ENCODE results near the gene RIMS4.
A peak's percentile ranks its signal among the peaks of the same experiment; 100 is the strongest.
"Not testable (repeated sequence)": the region's sequence is repeated elsewhere in the genome, so short reads cannot be mapped to it uniquely, and the experiment has no call there.

RIMS4 gene

DNA sequence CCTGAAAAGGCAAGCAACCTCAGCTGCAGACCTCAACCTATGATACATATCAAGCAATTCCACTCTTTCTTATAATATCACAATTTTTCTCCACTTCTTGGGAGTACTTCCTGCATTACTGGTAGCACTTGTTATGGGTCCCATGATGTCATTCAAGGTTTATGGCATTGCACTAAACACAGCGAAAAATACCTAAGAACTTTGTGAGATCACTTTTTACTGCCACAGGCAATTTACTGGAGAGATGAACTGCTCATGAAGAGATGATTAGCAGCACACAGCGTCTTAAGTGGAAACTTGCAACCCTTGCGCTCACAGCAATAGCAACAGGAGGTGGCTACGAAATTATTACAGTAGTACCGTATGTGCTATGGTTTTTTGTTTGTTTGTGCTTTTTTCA is 19.3 kb upstream of the RIMS4 start:
- DNase-seq: no peak

GRCh38 chr20:44828640-44829039 is 18.3 kb upstream of the RIMS4 start:
- DNase-seq: no peak

GRCh38 chr20:44827401-44827800 is 17.1 kb upstream of the RIMS4 start:
- no peak for DNase-seq

GRCh38 chr20:44821576-44821975 is 11.2 kb upstream of the RIMS4 start:
- DNase-seq: not testable (repeated sequence)

DNA sequence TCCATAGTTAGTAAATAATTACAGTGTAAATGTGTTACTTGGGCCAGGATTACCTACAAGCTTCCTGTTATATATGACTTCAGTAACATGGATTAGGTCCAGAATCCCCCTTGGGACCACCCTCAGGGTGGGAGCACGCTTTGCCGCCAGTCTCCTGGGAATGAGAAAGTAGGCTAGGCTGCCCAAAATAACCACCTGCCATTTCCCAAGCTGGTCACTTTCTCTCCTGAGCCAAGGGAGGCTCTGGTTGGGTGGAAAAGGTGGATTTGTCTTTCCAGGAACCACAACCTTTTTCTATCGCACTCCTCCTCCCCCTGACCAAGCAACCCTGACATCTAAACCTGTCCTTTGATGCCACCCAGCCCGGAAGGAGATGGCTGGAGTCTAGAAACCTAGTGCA is 9.6 kb upstream of the RIMS4 start:
- DNase-seq: no peak

GRCh38 chr20:44817143-44817910 is 7.0 kb upstream of the RIMS4 start:
- no peak for DNase-seq

DNA sequence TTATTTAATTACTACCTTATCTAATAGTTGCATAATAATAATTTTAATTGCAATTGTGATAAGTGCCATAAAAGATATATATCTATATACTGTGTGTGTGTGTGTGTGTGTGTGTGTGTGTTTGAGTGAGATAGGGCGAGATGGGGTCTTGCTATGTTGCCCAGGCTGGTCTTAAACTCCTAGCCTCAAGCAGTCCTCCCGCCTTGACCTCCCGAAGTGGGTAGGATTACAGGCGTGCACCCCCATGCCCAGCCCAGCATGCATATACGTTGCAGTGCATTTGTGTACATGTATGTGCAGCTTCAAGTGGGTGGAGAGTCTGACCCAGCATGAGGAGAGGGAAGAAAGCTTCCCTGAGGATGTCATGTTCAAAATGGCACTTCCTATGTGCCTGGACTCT is 4.6 kb upstream of the RIMS4 start:
- DNase-seq: no peak

- DNase-seq: peak; percentile 14
Observed at GRCh38 chr20:44811150-44811685, 872 bp upstream of the RIMS4 start.

GRCh38 chr20:44810061-44810390 is 320 bp downstream of the RIMS4 start:
- peak; percentile 20 for DNase-seq

DNA sequence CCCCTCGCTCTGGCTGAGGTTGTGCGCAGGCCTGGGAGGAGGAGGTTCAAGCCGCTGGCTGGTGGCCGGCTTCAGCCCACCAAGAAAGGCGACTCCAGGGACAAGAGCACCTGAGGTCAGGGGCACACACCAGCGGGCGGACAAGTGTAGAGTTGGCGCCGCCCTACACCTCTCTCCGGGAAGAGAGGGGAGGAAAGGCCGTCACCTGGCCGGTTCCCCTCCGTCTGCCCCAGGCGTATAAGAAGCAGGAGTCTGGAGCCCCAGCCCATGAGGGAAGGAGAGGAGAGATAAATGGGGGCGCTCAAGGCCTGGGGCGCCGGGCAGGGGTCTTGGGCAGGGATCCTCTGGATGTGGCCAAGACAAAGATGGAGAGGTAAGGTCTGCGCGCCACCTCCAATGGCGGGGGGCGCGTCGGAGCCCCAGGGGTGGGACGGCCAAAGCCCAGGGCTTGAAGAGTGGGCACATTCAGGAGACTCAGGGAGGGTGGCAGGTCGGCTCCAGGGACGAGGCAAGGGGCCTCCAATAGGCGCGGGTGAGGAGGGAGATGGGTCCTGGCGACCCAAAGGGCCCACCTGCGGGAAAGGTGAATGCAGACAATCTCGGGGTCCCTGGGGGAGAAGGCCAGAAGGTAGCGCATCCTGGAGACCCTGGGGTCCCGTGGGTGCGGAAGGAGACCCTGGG is 826 bp downstream of the RIMS4 start:
- no peak for DNase-seq

- DNase-seq: no peak
Observed at GRCh38 chr20:44807684-44808056, 2.7 kb downstream of the RIMS4 start.

GRCh38 chr20:44807051-44807683 is 3.2 kb downstream of the RIMS4 start:
- no peak for DNase-seq

DNA sequence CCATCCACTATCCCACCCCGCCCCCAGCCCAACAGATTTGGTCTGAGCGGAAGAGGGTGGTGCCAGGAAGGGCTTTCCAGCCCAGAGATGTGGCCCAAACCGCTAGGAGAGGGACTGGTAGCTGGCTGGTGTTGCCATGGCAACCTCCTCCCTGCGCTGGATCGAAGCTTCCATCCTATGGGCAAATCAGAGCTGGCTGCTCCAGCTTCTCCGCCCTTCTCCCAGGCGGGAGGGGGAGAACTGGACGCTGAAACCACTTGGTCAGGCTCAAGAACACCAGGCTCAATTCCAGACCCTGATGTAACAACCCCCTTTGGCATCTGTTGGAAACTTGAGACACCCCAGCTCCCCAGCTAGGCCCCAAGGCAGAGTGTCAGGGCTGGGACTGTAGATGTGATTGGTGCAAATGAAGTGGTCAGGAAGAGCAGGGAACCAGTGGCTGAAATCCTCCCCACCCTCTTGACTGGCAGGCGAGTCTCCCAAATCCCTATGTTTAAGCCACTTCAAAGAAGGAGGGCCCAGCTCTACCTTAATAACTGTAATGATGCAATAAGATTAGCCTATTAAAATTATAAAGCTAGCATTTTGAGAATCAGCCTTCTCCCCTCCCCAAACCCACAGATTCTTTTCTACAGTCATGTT is 4.2 kb downstream of the RIMS4 start:
- peak; percentile 93 for DNase-seq

DNA sequence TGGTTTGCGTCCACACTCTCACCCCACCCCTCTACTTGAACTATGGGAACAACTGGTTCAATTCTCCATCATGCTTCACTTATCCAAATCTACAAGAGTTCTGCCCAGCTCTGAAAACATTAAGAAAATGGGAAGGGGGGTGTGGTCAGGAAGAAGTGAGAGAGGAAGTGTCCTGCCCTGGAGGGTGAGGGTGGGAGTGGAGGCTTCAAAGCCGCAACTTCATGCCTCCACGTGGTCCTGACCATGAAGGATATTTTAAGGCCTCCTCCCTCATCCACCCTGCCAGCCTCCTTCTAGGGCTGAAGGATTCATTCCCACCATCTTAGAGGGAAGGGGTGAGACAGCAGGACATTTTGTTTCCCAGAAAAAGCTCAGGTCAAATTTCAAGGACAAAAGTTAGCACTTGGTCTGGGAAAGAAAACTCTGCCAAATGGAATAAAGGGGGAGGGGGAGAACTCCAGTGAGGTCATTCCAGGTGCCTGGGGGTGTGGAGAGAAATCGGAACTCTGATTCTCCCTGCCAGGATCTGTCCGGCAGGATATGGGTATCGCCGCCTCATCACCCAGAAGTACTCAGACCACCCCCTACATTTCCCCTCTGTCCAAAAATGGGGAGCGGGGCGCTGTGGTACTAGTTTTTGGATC is 4.9 kb downstream of the RIMS4 start:
- no peak for DNase-seq

DNA sequence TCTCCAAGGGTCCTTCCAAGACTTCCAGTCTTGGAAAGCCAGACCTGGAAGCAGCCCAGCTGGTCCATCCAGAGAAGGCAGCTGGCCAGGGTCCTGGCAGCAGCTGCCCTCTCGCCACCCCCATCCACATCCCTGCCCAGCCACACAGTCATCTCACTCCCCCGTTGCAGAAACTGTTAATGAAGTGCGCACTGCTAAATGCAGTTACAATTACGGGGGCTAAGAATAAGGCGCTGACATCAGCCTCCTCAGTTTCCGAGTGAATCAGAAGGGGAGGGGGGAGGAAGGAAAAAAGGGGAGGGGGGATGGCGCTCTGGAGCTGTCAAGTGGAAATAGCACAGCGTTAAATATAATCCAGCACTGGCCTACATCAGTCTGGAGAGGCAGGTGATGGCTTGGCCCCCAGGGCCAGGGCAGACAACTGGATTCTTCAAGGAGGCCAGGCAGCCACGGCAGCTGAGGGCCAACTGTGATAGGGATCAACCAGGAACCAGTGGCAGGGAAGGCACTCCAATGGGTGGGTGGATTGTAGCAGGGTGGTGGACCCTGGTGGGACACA is 6.9 kb downstream of the RIMS4 start:
- DNase-seq: peak; percentile 56

DNA sequence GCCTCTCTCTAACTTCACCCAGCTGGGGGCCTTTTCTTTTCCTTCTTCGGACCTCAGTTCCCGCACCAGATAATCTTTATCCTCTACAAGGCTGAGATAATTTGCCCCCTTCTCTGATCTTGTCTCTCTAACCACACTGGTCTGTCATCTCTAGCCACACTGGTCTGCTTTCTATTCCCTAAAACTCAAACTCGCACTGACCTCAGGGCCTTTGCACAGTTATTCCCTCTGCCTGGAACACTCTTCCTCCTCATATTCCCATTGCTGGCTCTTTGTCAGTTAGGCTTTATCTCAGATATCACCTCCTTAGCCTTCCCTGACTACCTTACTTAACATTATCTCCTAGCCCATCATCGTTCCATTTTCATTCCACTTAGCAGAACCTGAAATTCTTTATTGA is 7.6 kb downstream of the RIMS4 start:
- no peak for DNase-seq

GRCh38 chr20:44800391-44801046 is 9.8 kb downstream of the RIMS4 start:
- no peak for DNase-seq

- no peak for DNase-seq
Observed at GRCh38 chr20:44799691-44800090, 10.7 kb downstream of the RIMS4 start.

DNA sequence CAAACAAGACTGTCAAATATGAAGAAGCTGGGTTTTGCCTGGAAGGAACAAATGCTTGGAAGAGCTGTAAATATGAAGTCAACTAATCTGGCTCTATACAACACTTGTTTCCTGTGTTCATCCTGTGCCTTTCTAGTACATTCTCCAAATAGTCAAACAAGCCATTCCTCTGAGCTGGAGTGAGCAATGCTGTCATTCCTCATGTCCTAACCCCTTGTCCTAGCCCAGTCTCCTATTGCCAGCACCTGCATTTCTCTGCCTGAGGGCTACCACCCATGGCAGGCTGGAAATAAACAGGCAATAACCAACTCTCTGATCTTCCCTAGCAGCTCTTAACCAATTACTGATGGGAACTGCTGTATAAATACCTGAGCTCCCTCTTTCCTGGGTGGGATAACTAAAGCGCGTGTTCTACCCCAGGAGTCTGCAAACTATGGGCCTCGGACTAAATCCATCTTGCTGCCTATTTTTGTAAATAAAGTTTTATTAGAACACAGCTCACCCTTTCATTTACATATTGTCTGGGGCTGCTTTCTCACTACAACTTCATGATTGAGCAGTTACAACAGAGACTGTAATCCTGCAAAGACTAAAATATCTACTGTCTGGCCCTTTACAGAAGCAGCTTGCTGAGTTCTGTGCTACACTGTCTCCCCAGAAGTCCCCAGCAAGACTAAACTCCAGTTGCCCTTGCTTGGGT is 13.4 kb downstream of the RIMS4 start:
- DNase-seq: no peak

DNA sequence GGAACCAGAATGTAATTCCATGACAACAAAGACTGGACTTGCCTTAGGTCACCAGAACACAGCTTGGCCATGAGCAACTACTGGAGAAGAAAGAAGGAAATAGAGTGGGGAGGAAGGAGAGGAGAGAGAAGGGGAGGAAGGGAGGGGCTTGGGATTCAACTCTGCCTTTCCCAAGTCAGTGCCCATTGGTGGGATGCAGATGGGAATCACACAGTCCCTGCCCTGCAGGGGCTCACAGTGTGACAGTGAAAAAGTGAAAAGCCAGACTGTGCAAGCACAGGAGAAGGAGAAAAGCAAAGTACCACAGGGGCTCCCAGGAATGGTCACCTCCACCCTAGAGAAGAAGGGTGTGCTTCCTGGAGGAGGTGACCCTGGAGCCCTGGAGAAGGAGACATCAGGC is 14.0 kb downstream of the RIMS4 start:
- no peak for DNase-seq

GRCh38 chr20:44795836-44796235 is 14.5 kb downstream of the RIMS4 start:
- DNase-seq: no peak

Measured in eye (tissue), 1 donor.